Sigmoid colon (tissue), 4 donors: ENCODE data around the gene SCN9A.

ENCODE experiments used
- CTCF ChIP-seq, 4 experiments: fragments of 450-650 bp in 3 of 4; fragments of 200-600 bp in 1 of 4; IDR thresholded peaks; one replicate each; pipeline ENCODE4 v1.5.1; 2016 to 2019; ENCODE audit warnings: antibody characterized with exemption in 4 of 4, mild to moderate bottlenecking in 3 of 4, moderate library complexity in 2 of 4
- EP300 ChIP-seq, 4 donors: sonication (generic); formaldehyde crosslinking; IDR thresholded peaks; one replicate each; pipeline ENCODE4 v1.6.1; 2017; ENCODE audit warnings: antibody characterized with exemption in 4 of 4
- POLR2A ChIP-seq, 2 donors: fragments of 450-650 bp; IDR thresholded peaks; one replicate each; pipeline ENCODE4 v1.6.1; 2016; ENCODE audit warnings: antibody characterized with exemption in 2 of 2, mild to moderate bottlenecking in 2 of 2, moderate library complexity in 2 of 2
- POLR2AphosphoS5 ChIP-seq, 4 donors: sonication (generic); formaldehyde crosslinking; IDR thresholded peaks; one replicate each; pipeline ENCODE4 v1.6.1; 2017; ENCODE audit warnings: antibody characterized with exemption in 4 of 4

GRCh38 chr2:166375736-166376487, at the start of gene SCN9A:
- TF ChIP-seq CTCF (IDR thresholded peaks at IDR 0.05) (no peak), POLR2A (IDR thresholded peaks at IDR 0.05) (peak in 1 of 2 donors; percentile 50), EP300 (IDR thresholded peaks at IDR 0.05) (no peak), POLR2AphosphoS5 (IDR thresholded peaks at IDR 0.05) (peak; percentile 41 to 78 (median 57))
